Caco-2 (cell line): ENCODE results near the gene N4BP2. TPM values are rescaled to one million over a fixed set of nuclear protein-coding genes. Genes with fewer than 3 reads are reported as not detected.
"Not testable (repeated sequence)": the region's sequence is repeated elsewhere in the genome, so short reads cannot be mapped to it uniquely, and the experiment has no call there.

ENCODE experiments used
- BruUV-seq: library from RNA; stranded (reverse); fragments of 400-500 nt; replicated peaks from 2 replicates; lab custom pipeline; 2021; lab: Mats Ljungman, UMichigan
- CTCF ChIA-PET: fragments of 300-600 bp; sonication (Branson Sonifier 250); formaldehyde crosslinking; loops from one replicate; lab custom pipeline; 2022; ENCODE audit warnings: antibody characterized with exemption; lab: Charles Lee
- POLR2A ChIA-PET: fragments of 300-600 bp; sonication (Branson Sonifier 250); formaldehyde crosslinking; loops from one replicate; lab custom pipeline; 2022; ENCODE audit warnings: antibody characterized with exemption; lab: Charles Lee
- DNase-seq, 2 experiments: peaks; one replicate each; pipeline versions ENCODE4 v3.0.0 to v3.0.0-alpha.2; 2020 to 2022
- H3K27me3 ChIP-seq: replicated peaks from 2 replicates; pipeline ENCODE4 v1.6.0; 2011; ENCODE audit warnings: low read length; ENCODE audit not compliant: control insufficient read depth, insufficient read depth
- H3K36me3 ChIP-seq: 2 replicates; pipeline ENCODE4 v1.5.1; 2011; ENCODE audit warnings: low read length; ENCODE audit not compliant: control insufficient read depth, insufficient read depth
- H3K4me1 ChIP-seq: fragments of 250-450 bp; sonication (Bioruptor Pico); 2 replicates; pipeline ENCODE4 v1.5.1; 2020; ENCODE audit warnings: mild to moderate bottlenecking
- H3K4me3 ChIP-seq: 2 replicates; pipeline ENCODE4 v1.5.1; 2011; ENCODE audit warnings: low read depth, mild to moderate bottlenecking, control low read depth, low read length
- H3K9me3 ChIP-seq: fragments of 250-450 bp; sonication (Bioruptor Pico); 2 replicates; pipeline ENCODE4 v1.5.1; 2020; ENCODE audit warnings: mild to moderate bottlenecking, moderate library complexity
- H3K27ac Mint-ChIP-seq: one replicate; pipeline ENCODE4 v1.8.0; 2022; ENCODE audit warnings: mixed read lengths; ENCODE audit not compliant: unreplicated experiment
- H3K27me3 Mint-ChIP-seq: one replicate; pipeline ENCODE4 v1.8.0; 2022; ENCODE audit warnings: mixed read lengths; ENCODE audit not compliant: insufficient read depth, unreplicated experiment
- H3K36me3 Mint-ChIP-seq: one replicate; pipeline ENCODE4 v1.8.0; 2022; ENCODE audit warnings: mild to moderate bottlenecking, mixed read lengths; ENCODE audit not compliant: insufficient read depth, unreplicated experiment
- H3K4me1 Mint-ChIP-seq: one replicate; pipeline ENCODE4 v1.8.0; 2022; ENCODE audit warnings: low read depth, mixed read lengths; ENCODE audit not compliant: unreplicated experiment
- H3K4me3 Mint-ChIP-seq: one replicate; pipeline ENCODE4 v1.8.0; 2022; ENCODE audit warnings: mild to moderate bottlenecking, moderate library complexity, mixed read lengths; ENCODE audit not compliant: unreplicated experiment
- H3K9me3 Mint-ChIP-seq: one replicate; pipeline ENCODE4 v1.8.0; 2022; ENCODE audit warnings: mixed read lengths; ENCODE audit not compliant: unreplicated experiment
- intact Hi-C: fragments of 100-400 bp; cut with micrococcal nuclease; formaldehyde crosslinking; loops from one replicate; pipeline ENCODE4 v1.10.0; 2022; ENCODE audit not compliant: unreplicated experiment
- total RNA-seq: library from RNA; stranded (reverse); gene quantifications from 2 replicates; pipeline ENCODE4 v1.2.3, GENCODE V29; 2022
- TF ChIP-seq, protein P1 (sequence below), 2 experiments: fragments of 200-600 bp in 1 of 2; IDR thresholded peaks; 1 replicate in 1 of 2; 2 replicates in 1 of 2; pipeline versions ENCODE4 v1.5.1 to v1.8.0; 2011 to 2022; ENCODE audit warnings: antibody characterized with exemption in 1 of 2, control low read depth in 1 of 2, inconsistent platforms in 1 of 2, low read depth in 1 of 2, low read length in 1 of 2, mild to moderate bottlenecking in 1 of 2, moderate library complexity in 1 of 2; ENCODE audit not compliant: insufficient read depth in 1 of 2, severe bottlenecking in 1 of 2, unreplicated experiment in 1 of 2

N4BP2 gene
- total RNA-seq, 1 experiment from 2014 or later = 28.7 TPM

- no peaks in the 10 kb centered on the region for H3K36me3 ChIP-seq
- BruUV-seq = no TSS peak
- no peak overlapping the region for H3K27ac Mint-ChIP-seq
- H3K9me3 ChIP-seq = no peaks in the 10 kb centered on the region
- no peak for DNase-seq
- peaks cover 51% of the 10 kb centered on the region for H3K36me3 Mint-ChIP-seq
- no peaks in the 10 kb centered on the region for H3K4me1 Mint-ChIP-seq
- intact Hi-C loops = no loop called here
- no peak overlapping the region for H3K4me3 ChIP-seq
- H3K4me1 ChIP-seq = no peaks in the 10 kb centered on the region
- H3K4me3 Mint-ChIP-seq = no peak overlapping the region
- H3K9me3 Mint-ChIP-seq = no peaks in the 10 kb centered on the region
- POLR2A ChIA-PET = no interaction called here
- no peaks in the 10 kb centered on the region for H3K27me3 Mint-ChIP-seq
- CTCF ChIA-PET = no interaction called here
- no peaks in the 10 kb centered on the region for H3K27me3 ChIP-seq
- TF ChIP-seq, protein P1, sequence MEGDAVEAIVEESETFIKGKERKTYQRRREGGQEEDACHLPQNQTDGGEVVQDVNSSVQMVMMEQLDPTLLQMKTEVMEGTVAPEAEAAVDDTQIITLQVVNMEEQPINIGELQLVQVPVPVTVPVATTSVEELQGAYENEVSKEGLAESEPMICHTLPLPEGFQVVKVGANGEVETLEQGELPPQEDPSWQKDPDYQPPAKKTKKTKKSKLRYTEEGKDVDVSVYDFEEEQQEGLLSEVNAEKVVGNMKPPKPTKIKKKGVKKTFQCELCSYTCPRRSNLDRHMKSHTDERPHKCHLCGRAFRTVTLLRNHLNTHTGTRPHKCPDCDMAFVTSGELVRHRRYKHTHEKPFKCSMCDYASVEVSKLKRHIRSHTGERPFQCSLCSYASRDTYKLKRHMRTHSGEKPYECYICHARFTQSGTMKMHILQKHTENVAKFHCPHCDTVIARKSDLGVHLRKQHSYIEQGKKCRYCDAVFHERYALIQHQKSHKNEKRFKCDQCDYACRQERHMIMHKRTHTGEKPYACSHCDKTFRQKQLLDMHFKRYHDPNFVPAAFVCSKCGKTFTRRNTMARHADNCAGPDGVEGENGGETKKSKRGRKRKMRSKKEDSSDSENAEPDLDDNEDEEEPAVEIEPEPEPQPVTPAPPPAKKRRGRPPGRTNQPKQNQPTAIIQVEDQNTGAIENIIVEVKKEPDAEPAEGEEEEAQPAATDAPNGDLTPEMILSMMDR (IDR thresholded peaks at IDR 0.05; ENCODE audit: insufficient read depth in 1 of 2, low read depth in 1 of 2, low read length in 1 of 2, severe bottlenecking in 1 of 2, unreplicated experiment in 1 of 2) = no peak
These were observed 13.7 kb downstream of the N4BP2 start for GRCh38 chr4:40070387-40070786.

DNA sequence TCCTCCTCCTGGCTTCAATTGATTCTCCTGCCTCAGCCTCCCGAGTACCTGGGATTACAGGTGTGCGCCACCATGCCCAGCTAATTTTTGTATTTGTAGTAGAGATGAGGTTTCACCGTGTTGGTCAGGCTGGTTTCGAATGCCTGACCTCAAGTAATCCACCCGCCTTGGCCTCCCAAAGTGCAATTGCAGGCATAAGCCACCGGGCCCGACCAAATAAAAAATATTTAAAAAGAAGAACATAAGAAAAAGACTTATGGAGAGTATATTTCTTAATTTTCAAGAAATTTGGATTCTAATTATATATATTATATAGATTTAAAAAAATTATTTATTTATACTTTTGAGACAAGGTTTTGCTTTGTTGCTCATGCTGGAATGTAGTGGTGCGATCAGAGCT is 29.8 kb downstream of the N4BP2 start:
- Histone ChIP-seq H3K36me3 (no peaks in the 10 kb centered on the region), H3K4me1 (no peaks in the 10 kb centered on the region), H3K4me3 (no peak overlapping the region), H3K27me3 (no peaks in the 10 kb centered on the region), H3K9me3 (no peaks in the 10 kb centered on the region)
- H3K4me3 Mint-ChIP-seq = no peak overlapping the region
- TF ChIP-seq, protein P1 (IDR thresholded peaks at IDR 0.05; ENCODE audit: insufficient read depth in 1 of 2, low read depth in 1 of 2, low read length in 1 of 2, severe bottlenecking in 1 of 2, unreplicated experiment in 1 of 2) = no peak
- H3K27ac Mint-ChIP-seq = no peak overlapping the region
- no peaks in the 10 kb centered on the region for H3K4me1 Mint-ChIP-seq
- no peaks in the 10 kb centered on the region for H3K27me3 Mint-ChIP-seq
- DNase-seq = no peak
- peaks cover 12% of the 10 kb centered on the region for H3K36me3 Mint-ChIP-seq
- intact Hi-C loops = no loop called here
- H3K9me3 Mint-ChIP-seq = no peaks in the 10 kb centered on the region
- no TSS peak for BruUV-seq
- ChIA-PET CTCF (no interaction called here), POLR2A (no interaction called here)

- intact Hi-C loops = no loop called here
- CTCF ChIA-PET = no interaction called here
- Histone ChIP-seq H3K36me3 (no peaks in the 10 kb centered on the region), H3K4me3 (no peak overlapping the region), H3K27me3 (no peaks in the 10 kb centered on the region), H3K4me1 (no peaks in the 10 kb centered on the region), H3K9me3 (no peaks in the 10 kb centered on the region)
- Mint-ChIP-seq H3K4me3 (no peak overlapping the region), H3K27ac (no peak overlapping the region), H3K9me3 (no peaks in the 10 kb centered on the region), H3K27me3 (no peaks in the 10 kb centered on the region), H3K4me1 (no peaks in the 10 kb centered on the region), H3K36me3 (peaks cover 12% of the 10 kb centered on the region)
- POLR2A ChIA-PET = no interaction called here
- TF ChIP-seq, protein P1 (IDR thresholded peaks at IDR 0.05; ENCODE audit: insufficient read depth in 1 of 2, low read depth in 1 of 2, low read length in 1 of 2, severe bottlenecking in 1 of 2, unreplicated experiment in 1 of 2) = no peak
- no TSS peak for BruUV-seq
- DNase-seq = no peak
These were observed 31.2 kb downstream of the N4BP2 start for GRCh38 chr4:40087799-40088366.

GRCh38 chr4:40093400-40093799 is 36.8 kb downstream of the N4BP2 start:
- H3K36me3 ChIP-seq, H3K9me3 Mint-ChIP-seq, POLR2A ChIA-PET, H3K4me3 ChIP-seq, H3K27me3 ChIP-seq, H3K4me1 ChIP-seq, H3K4me3 Mint-ChIP-seq, intact Hi-C loops, H3K27ac Mint-ChIP-seq, H3K27me3 Mint-ChIP-seq, H3K9me3 ChIP-seq, H3K4me1 Mint-ChIP-seq, BruUV-seq, DNase-seq, CTCF ChIA-PET: not testable (repeated sequence)
- peaks cover 11% of the 10 kb centered on the region for H3K36me3 Mint-ChIP-seq
